ENCODE measurements around the gene COL8A2.

Gene COL8A2

GRCh38 chr1:36128126-36128904, 3.3 kb upstream of the COL8A2 start:
- DNase-seq: no peak
- no peak overlapping the region for H2BK5ac ChIP-seq (ENCODE audit: low read depth, low read length, poor library complexity)
- no peak overlapping the region for H3K14ac ChIP-seq (ENCODE audit: low read length)
- peaks cover 28% of the 10 kb centered on the region for H3K27me3 ChIP-seq (ENCODE audit: insufficient read depth, low read length)
- no peak overlapping the region for H3K18ac ChIP-seq (ENCODE audit: low read length)
- no peak overlapping the region for H3K4ac ChIP-seq (ENCODE audit: low read depth, low read length)
- peaks cover 3% of the 10 kb centered on the region for H3K9me3 ChIP-seq (ENCODE audit: insufficient read depth, low read depth, low read length)
- no peak overlapping the region for H3K9ac ChIP-seq (ENCODE audit: low read length)
- H4K91ac ChIP-seq (ENCODE audit: low read depth, low read length): no peak overlapping the region
- no peak overlapping the region for H2AK5ac ChIP-seq (ENCODE audit: low read length)
- no peaks in the 10 kb centered on the region for H3K36me3 ChIP-seq (ENCODE audit: control insufficient read depth in 1 of 2, insufficient read depth in 2 of 2, low read length in 2 of 2)
- H3K79me1 ChIP-seq (ENCODE audit: low read length): no peaks in the 10 kb centered on the region
- no peak overlapping the region for H2BK12ac ChIP-seq (ENCODE audit: low read length)
- no CpG with 5 or more reads among the region's 11 CpGs for WGBS (ENCODE audit: extremely low coverage, insufficient coverage, insufficient read length)
- H2AFZ ChIP-seq (ENCODE audit: insufficient read depth, low read length, poor library complexity): no peak overlapping the region
- no peak overlapping the region for H4K8ac ChIP-seq (ENCODE audit: low read depth, low read length)
- H3K4me3 ChIP-seq (ENCODE audit: low read depth, low read length): no peak overlapping the region
- no peak overlapping the region for H3K23ac ChIP-seq (ENCODE audit: low read length)
- H2BK120ac ChIP-seq (ENCODE audit: insufficient read depth, low read length, poor library complexity): no peak overlapping the region
- peaks cover 0 to 4% of the 10 kb centered on the region in 2 experiments for H3K4me1 ChIP-seq (ENCODE audit: control insufficient read depth in 1 of 2, insufficient read depth in 2 of 2, low read length in 2 of 2)
- no peak overlapping the region for H4K12ac ChIP-seq (ENCODE audit: low read depth, low read length)
- no peaks in the 10 kb centered on the region for H3K79me2 ChIP-seq (ENCODE audit: control insufficient read depth, insufficient read depth, low read length, poor library complexity)
- H3K27ac ChIP-seq (ENCODE audit: low read depth, low read length): no peak overlapping the region
- H3K4me2 ChIP-seq (ENCODE audit: low read length): no peak overlapping the region

GRCh38 chr1:36126797-36127500, 1.9 kb upstream of the COL8A2 start:
- Histone ChIP-seq H3K18ac (ENCODE audit: low read length) (no peak overlapping the region), H2BK120ac (ENCODE audit: insufficient read depth, low read length, poor library complexity) (no peak overlapping the region), H3K36me3 (ENCODE audit: control insufficient read depth in 1 of 2, insufficient read depth in 2 of 2, low read length in 2 of 2) (no peaks in the 10 kb centered on the region), H3K79me1 (ENCODE audit: low read length) (no peaks in the 10 kb centered on the region), H2BK5ac (ENCODE audit: low read depth, low read length, poor library complexity) (no peak overlapping the region), H2BK12ac (ENCODE audit: low read length) (no peak overlapping the region), H2AK5ac (ENCODE audit: low read length) (no peak overlapping the region), H3K4me2 (ENCODE audit: low read length) (no peak overlapping the region), H3K4me3 (ENCODE audit: low read depth, low read length) (no peak overlapping the region), H4K8ac (ENCODE audit: low read depth, low read length) (no peak overlapping the region), H2AFZ (ENCODE audit: insufficient read depth, low read length, poor library complexity) (no peak overlapping the region), H4K91ac (ENCODE audit: low read depth, low read length) (no peak overlapping the region), H4K12ac (ENCODE audit: low read depth, low read length) (no peak overlapping the region), H3K9ac (ENCODE audit: low read length) (no peak overlapping the region), H3K4ac (ENCODE audit: low read depth, low read length) (no peak overlapping the region), H3K4me1 (ENCODE audit: control insufficient read depth in 1 of 2, insufficient read depth in 2 of 2, low read length in 2 of 2) (peaks cover 0 to 4% of the 10 kb centered on the region in 2 experiments), H3K27me3 (ENCODE audit: insufficient read depth, low read length) (peaks cover 31% of the 10 kb centered on the region), H3K23ac (ENCODE audit: low read length) (no peak overlapping the region), H3K27ac (ENCODE audit: low read depth, low read length) (no peak overlapping the region), H3K14ac (ENCODE audit: low read length) (no peak overlapping the region), H3K79me2 (ENCODE audit: control insufficient read depth, insufficient read depth, low read length, poor library complexity) (no peaks in the 10 kb centered on the region), H3K9me3 (ENCODE audit: insufficient read depth, low read depth, low read length) (peaks cover 3% of the 10 kb centered on the region)
- WGBS (ENCODE audit: extremely low coverage, insufficient coverage, insufficient read length): no CpG with 5 or more reads among the region's 7 CpGs
- no peak for DNase-seq

GRCh38 chr1:36126005-36126716, 1.1 kb upstream of the COL8A2 start:
- H4K91ac ChIP-seq (ENCODE audit: low read depth, low read length): no peak overlapping the region
- no peak overlapping the region for H3K14ac ChIP-seq (ENCODE audit: low read length)
- H4K12ac ChIP-seq (ENCODE audit: low read depth, low read length): no peak overlapping the region
- H3K79me2 ChIP-seq (ENCODE audit: control insufficient read depth, insufficient read depth, low read length, poor library complexity): no peaks in the 10 kb centered on the region
- H2BK5ac ChIP-seq (ENCODE audit: low read depth, low read length, poor library complexity): no peak overlapping the region
- H3K36me3 ChIP-seq (ENCODE audit: control insufficient read depth in 1 of 2, insufficient read depth in 2 of 2, low read length in 2 of 2): no peaks in the 10 kb centered on the region
- no peak overlapping the region for H3K9ac ChIP-seq (ENCODE audit: low read length)
- H3K27me3 ChIP-seq (ENCODE audit: insufficient read depth, low read length): peaks cover 32% of the 10 kb centered on the region
- H3K27ac ChIP-seq (ENCODE audit: low read depth, low read length): no peak overlapping the region
- no peak overlapping the region for H2BK120ac ChIP-seq (ENCODE audit: insufficient read depth, low read length, poor library complexity)
- H3K4me2 ChIP-seq (ENCODE audit: low read length): no peak overlapping the region
- DNase-seq: no peak
- no peak overlapping the region for H3K23ac ChIP-seq (ENCODE audit: low read length)
- H2BK12ac ChIP-seq (ENCODE audit: low read length): no peak overlapping the region
- no peaks in the 10 kb centered on the region for H3K79me1 ChIP-seq (ENCODE audit: low read length)
- no peak overlapping the region for H2AFZ ChIP-seq (ENCODE audit: insufficient read depth, low read length, poor library complexity)
- H3K4me3 ChIP-seq (ENCODE audit: low read depth, low read length): peak overlapping the region; percentile 59
- H3K9me3 ChIP-seq (ENCODE audit: insufficient read depth, low read depth, low read length): peaks cover 3% of the 10 kb centered on the region
- peaks cover 0 to 4% of the 10 kb centered on the region in 2 experiments for H3K4me1 ChIP-seq (ENCODE audit: control insufficient read depth in 1 of 2, insufficient read depth in 2 of 2, low read length in 2 of 2)
- H3K18ac ChIP-seq (ENCODE audit: low read length): no peak overlapping the region
- no CpG with 5 or more reads among the region's 21 CpGs for WGBS (ENCODE audit: extremely low coverage, insufficient coverage, insufficient read length)
- no peak overlapping the region for H2AK5ac ChIP-seq (ENCODE audit: low read length)
- H3K4ac ChIP-seq (ENCODE audit: low read depth, low read length): no peak overlapping the region
- no peak overlapping the region for H4K8ac ChIP-seq (ENCODE audit: low read depth, low read length)

GRCh38 chr1:36124404-36125128, 456 bp downstream of the COL8A2 start:
- Histone ChIP-seq H3K27ac (ENCODE audit: low read depth, low read length) (no peak overlapping the region), H3K9ac (ENCODE audit: low read length) (no peak overlapping the region), H2AK5ac (ENCODE audit: low read length) (no peak overlapping the region), H3K23ac (ENCODE audit: low read length) (no peak overlapping the region), H3K4me1 (ENCODE audit: control insufficient read depth in 1 of 2, insufficient read depth in 2 of 2, low read length in 2 of 2) (peaks cover 3 to 6% of the 10 kb centered on the region in 2 experiments), H3K14ac (ENCODE audit: low read length) (no peak overlapping the region), H3K4ac (ENCODE audit: low read depth, low read length) (no peak overlapping the region), H4K8ac (ENCODE audit: low read depth, low read length) (no peak overlapping the region), H2BK5ac (ENCODE audit: low read depth, low read length, poor library complexity) (no peak overlapping the region), H2BK12ac (ENCODE audit: low read length) (no peak overlapping the region), H4K91ac (ENCODE audit: low read depth, low read length) (no peak overlapping the region), H3K79me2 (ENCODE audit: control insufficient read depth, insufficient read depth, low read length, poor library complexity) (no peaks in the 10 kb centered on the region), H3K9me3 (ENCODE audit: insufficient read depth, low read depth, low read length) (peaks cover 3% of the 10 kb centered on the region), H3K36me3 (ENCODE audit: control insufficient read depth in 1 of 2, insufficient read depth in 2 of 2, low read length in 2 of 2) (no peaks in the 10 kb centered on the region), H3K27me3 (ENCODE audit: insufficient read depth, low read length) (peaks cover 32% of the 10 kb centered on the region), H2BK120ac (ENCODE audit: insufficient read depth, low read length, poor library complexity) (no peak overlapping the region), H3K4me3 (ENCODE audit: low read depth, low read length) (no peak overlapping the region), H3K4me2 (ENCODE audit: low read length) (peak overlapping the region; percentile 53), H4K12ac (ENCODE audit: low read depth, low read length) (no peak overlapping the region), H2AFZ (ENCODE audit: insufficient read depth, low read length, poor library complexity) (no peak overlapping the region), H3K18ac (ENCODE audit: low read length) (no peak overlapping the region), H3K79me1 (ENCODE audit: low read length) (no peaks in the 10 kb centered on the region)
- no CpG with 5 or more reads among the region's 42 CpGs for WGBS (ENCODE audit: extremely low coverage, insufficient coverage, insufficient read length)
- no peak for DNase-seq
